ENCODE measurements around the gene EHD4.

The EHD4 gene

DNA sequence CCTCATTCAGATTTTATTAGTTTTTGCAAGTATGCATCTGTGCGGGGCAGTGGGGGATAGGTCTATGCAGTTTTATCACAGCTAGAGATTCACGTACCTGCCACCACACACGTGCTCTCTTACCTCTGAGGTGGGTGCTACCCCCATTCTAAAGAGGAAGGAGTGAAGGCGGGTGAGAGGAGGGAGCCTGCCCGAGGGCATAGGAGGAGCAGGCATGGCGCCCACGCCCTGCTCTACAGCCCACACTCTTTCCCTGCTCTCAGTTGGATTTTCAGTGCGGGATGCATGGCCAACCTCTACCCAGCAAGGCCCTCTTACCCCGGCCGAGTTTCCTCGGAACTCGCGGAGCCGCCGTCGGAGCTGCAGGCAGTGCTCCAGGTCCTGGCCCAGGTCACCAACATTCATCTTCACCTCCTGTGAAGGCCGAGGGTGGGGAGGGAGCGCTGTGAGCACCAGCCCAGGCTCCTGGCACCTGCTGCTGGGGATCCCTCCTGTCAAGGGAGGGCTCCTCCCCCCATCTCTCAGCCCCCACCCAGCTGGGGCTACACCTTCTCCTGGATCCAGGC, 106.8 kb downstream of the EHD4 start:
- Histone ChIP-seq H3K27ac (ENCODE audit: low read length) (no peak overlapping the region), H3K4me3 (ENCODE audit: low read length) (no peak overlapping the region), H3K9me3 (ENCODE audit: control insufficient read depth, low read depth, low read length) (no peaks in the 10 kb centered on the region), H3K4me1 (ENCODE audit: control insufficient read depth, low read depth, low read length) (peaks cover 7% of the 10 kb centered on the region), H3K27me3 (ENCODE audit: control insufficient read depth, insufficient read depth, low read length) (no peaks in the 10 kb centered on the region), H3K36me3 (ENCODE audit: control insufficient read depth, low read depth, low read length) (no peaks in the 10 kb centered on the region), H3K9ac (ENCODE audit: low read length) (no peak overlapping the region)

DNA sequence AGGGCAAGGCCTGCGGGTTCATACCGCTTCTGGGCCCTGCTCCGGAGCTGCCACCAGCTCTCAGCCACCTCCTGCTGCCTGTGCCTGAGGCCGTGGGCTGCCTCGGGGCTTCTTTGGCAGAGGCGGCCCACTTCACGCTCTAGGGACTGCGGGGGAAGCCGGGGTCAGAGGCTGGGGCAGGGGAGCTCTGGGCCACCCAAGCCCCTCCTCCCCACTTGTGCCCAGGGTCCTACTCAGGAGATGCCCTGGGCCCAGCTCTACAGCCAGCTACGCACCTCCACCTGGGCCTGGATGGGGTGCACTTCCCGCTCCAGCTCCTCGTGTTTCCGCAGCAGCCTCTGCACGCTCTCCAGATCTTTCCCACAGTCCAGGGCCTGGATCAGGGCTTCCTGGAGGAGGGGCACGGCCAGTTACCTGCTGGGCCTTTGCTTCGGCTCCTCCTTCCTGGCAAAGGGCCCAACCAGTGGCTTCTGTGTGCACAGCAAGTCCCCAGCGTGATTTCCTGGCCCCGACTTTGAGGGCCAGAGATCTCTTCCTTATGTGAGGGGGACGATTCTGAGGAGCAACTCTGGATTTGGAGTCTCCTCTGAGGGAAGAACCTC, 109.7 kb downstream of the EHD4 start:
- no peaks in the 10 kb centered on the region for H3K36me3 ChIP-seq (ENCODE audit: control insufficient read depth, low read depth, low read length)
- no peak overlapping the region for H3K9ac ChIP-seq (ENCODE audit: low read length)
- no peaks in the 10 kb centered on the region for H3K9me3 ChIP-seq (ENCODE audit: control insufficient read depth, low read depth, low read length)
- H3K27me3 ChIP-seq (ENCODE audit: control insufficient read depth, insufficient read depth, low read length), result no peaks in the 10 kb centered on the region
- no peak overlapping the region for H3K27ac ChIP-seq (ENCODE audit: low read length)
- peaks cover 7% of the 10 kb centered on the region for H3K4me1 ChIP-seq (ENCODE audit: control insufficient read depth, low read depth, low read length)
- H3K4me3 ChIP-seq (ENCODE audit: low read length), result no peak overlapping the region

DNA sequence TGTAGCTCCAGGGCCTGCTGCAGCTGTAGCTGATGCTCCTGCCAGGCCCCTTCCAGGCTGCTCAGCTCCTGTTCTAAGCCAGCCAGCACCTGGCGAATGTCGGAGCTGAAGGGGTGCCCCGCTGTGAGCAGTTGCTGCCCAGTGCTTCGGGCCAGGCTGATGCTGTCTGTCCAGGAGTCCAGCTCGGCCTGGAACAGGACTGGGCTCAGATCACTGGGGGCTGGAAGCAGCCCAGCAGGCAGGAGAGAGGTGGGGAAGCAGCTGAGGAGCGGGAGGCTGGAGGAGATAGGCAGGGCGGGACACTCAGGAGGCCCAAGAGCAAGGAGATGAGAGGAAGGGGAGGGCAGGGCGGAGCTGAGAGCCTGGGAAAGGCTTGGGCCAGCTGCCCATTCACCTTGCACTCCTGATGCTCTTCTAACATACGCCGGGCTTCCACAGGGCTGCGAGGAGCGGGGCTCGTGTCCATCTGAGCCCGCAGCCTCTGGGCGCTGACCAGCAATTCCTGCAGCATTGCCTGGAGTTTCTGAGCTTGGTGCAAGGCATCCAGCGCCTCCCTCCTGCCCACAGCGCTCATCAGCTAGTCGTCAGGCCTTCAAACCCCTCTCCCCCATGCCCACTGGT, 110.5 kb downstream of the EHD4 start:
- Histone ChIP-seq H3K9ac (ENCODE audit: low read length) (no peak overlapping the region), H3K4me1 (ENCODE audit: control insufficient read depth, low read depth, low read length) (peaks cover 7% of the 10 kb centered on the region), H3K4me3 (ENCODE audit: low read length) (no peak overlapping the region), H3K27ac (ENCODE audit: low read length) (no peak overlapping the region), H3K9me3 (ENCODE audit: control insufficient read depth, low read depth, low read length) (no peaks in the 10 kb centered on the region), H3K27me3 (ENCODE audit: control insufficient read depth, insufficient read depth, low read length) (no peaks in the 10 kb centered on the region), H3K36me3 (ENCODE audit: control insufficient read depth, low read depth, low read length) (no peaks in the 10 kb centered on the region)

DNA sequence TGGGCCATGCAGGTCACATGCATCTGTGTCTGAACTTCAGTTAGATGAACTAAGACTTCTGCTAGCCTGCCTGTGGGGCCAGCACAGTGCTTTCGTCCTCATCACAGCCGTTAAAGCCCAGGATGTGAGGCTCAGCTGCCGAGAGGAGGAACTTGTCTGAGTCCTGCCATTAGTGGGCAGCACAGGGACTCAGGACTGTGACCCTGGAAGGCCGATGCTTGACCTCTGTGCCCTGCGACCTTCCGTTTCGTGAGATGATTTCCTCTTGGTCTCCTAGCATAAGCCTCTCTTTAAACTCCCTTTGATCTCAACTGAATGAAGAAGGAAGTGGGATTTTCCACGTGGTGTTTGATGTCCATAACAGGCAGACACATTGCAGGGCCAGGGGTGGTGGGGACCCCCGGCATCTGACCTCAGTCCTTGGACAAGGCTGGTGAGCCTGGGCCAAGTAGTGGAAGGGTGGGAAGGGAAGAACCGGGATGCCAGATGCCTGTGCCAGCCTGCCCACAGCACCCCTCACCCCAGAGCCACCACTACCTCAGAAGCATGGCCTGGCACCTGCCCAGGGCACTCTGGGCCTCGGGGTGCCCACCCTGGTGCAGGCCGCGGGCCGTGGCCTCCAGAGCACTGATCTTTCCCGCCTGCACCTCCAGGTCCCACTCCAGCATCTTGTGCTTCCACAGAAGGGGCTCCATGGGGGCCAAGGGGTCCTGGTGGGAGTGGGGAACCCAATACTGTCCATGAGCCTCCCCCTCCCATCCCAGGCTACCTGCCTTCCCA, 112.1 kb downstream of the EHD4 start:
- Histone ChIP-seq H3K36me3 (ENCODE audit: control insufficient read depth, low read depth, low read length) (no peaks in the 10 kb centered on the region), H3K27ac (ENCODE audit: low read length) (no peak overlapping the region), H3K9me3 (ENCODE audit: control insufficient read depth, low read depth, low read length) (no peaks in the 10 kb centered on the region), H3K4me3 (ENCODE audit: low read length) (no peak overlapping the region), H3K4me1 (ENCODE audit: control insufficient read depth, low read depth, low read length) (peaks cover 13% of the 10 kb centered on the region), H3K27me3 (ENCODE audit: control insufficient read depth, insufficient read depth, low read length) (no peaks in the 10 kb centered on the region), H3K9ac (ENCODE audit: low read length) (no peak overlapping the region)

DNA sequence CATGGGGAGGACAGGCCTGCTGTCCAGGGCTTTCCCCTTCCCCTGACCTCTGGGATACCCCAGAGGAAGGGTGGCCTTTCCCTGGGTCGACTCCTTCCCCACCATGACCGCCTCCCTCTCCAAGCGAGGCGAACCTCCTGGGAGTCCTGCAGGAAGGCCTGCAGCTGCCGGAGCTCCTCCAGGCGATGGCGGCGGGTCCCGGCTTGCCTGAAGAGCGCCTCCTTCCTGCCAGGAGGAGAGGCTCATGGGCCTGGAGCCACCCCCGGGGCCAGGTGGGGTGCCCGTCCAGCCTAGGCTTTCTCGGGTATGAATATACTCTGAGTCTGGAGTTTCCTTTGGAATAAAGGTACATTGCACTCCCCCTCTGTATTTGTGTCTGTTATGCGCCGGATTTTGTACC, 113.6 kb downstream of the EHD4 start:
- Histone ChIP-seq H3K4me1 (ENCODE audit: control insufficient read depth, low read depth, low read length) (peaks cover 13% of the 10 kb centered on the region), H3K36me3 (ENCODE audit: control insufficient read depth, low read depth, low read length) (no peaks in the 10 kb centered on the region), H3K27me3 (ENCODE audit: control insufficient read depth, insufficient read depth, low read length) (no peaks in the 10 kb centered on the region), H3K9me3 (ENCODE audit: control insufficient read depth, low read depth, low read length) (no peaks in the 10 kb centered on the region), H3K9ac (ENCODE audit: low read length) (no peak overlapping the region), H3K4me3 (ENCODE audit: low read length) (no peak overlapping the region), H3K27ac (ENCODE audit: low read length) (no peak overlapping the region)

DNA sequence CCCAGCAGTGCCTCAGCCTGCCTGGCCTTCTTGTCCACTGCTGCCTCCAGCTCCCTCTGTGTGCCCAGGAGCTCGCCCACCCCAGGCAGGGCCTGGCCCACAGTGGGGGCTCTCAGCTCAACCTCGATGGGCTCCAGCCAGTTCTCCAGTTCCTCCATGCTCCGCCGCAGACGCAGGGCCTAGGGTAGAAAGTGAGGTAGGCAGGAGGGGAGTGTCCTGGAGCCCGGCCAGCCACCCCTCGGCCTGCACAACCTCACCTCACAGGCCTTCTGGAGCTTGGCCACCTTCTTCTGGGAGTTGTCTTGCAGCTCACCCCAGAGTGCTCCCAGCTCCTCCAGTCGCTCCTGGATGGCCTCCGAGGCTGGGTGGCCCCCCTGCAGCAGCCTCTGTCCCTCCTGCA, 115.0 kb downstream of the EHD4 start:
- H3K4me3 ChIP-seq (ENCODE audit: low read length), result no peak overlapping the region
- no peaks in the 10 kb centered on the region for H3K9me3 ChIP-seq (ENCODE audit: control insufficient read depth, low read depth, low read length)
- H3K27me3 ChIP-seq (ENCODE audit: control insufficient read depth, insufficient read depth, low read length), result no peaks in the 10 kb centered on the region
- H3K27ac ChIP-seq (ENCODE audit: low read length), result no peak overlapping the region
- H3K36me3 ChIP-seq (ENCODE audit: control insufficient read depth, low read depth, low read length), result no peaks in the 10 kb centered on the region
- H3K9ac ChIP-seq (ENCODE audit: low read length), result no peak overlapping the region
- H3K4me1 ChIP-seq (ENCODE audit: control insufficient read depth, low read depth, low read length), result peaks cover 6% of the 10 kb centered on the region

DNA sequence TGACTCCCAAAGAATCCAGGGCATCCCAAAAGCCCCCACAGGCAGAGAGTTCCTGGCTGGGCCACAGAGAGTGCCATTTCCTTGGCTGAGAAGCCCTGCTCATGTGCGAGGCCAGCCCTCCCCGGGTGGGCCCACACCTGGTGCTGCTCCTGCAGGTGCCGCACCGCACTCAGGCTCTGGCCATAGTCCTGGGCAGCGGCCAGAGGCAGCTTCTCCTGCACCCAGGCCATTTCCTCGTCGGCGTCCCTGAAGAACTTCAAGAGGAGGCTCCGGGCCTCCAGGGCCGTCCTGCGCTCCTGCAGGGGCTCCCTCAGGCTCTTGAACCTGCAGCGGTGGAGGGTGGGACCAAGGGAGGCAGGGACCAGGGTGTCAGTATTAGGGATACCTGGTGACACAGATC, 115.6 kb downstream of the EHD4 start:
- H3K4me1 ChIP-seq (ENCODE audit: control insufficient read depth, low read depth, low read length), result peaks cover 6% of the 10 kb centered on the region
- H3K36me3 ChIP-seq (ENCODE audit: control insufficient read depth, low read depth, low read length), result no peaks in the 10 kb centered on the region

DNA sequence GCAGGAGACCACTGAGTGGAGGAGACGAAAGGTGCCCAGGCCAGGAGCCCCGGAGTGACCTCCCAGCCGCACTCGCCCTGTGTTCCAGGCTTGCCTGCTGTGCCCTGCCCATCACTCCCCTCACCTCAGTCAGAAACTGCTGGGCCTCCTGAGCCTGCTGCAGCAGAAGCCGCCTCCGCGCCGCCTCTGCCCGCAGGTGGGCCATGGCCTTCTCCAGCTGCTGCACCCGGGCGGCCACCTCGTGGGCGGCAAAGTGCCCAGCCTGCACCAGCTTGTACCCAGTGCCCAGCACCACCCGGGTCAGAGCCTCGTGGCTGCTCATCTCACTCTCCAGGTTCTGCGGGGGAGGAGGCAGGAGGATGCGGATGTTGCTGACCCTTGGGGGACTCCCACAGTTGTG, 116.1 kb downstream of the EHD4 start:
- Histone ChIP-seq H3K9ac (ENCODE audit: low read length) (no peak overlapping the region), H3K36me3 (ENCODE audit: control insufficient read depth, low read depth, low read length) (no peaks in the 10 kb centered on the region), H3K27me3 (ENCODE audit: control insufficient read depth, insufficient read depth, low read length) (no peaks in the 10 kb centered on the region), H3K9me3 (ENCODE audit: control insufficient read depth, low read depth, low read length) (no peaks in the 10 kb centered on the region), H3K27ac (ENCODE audit: low read length) (no peak overlapping the region), H3K4me1 (ENCODE audit: control insufficient read depth, low read depth, low read length) (peaks cover 6% of the 10 kb centered on the region), H3K4me3 (ENCODE audit: low read length) (no peak overlapping the region)

More for the DNA sequence above, 115.6 kb downstream of the EHD4 start:
- Histone ChIP-seq H3K27me3 (ENCODE audit: control insufficient read depth, insufficient read depth, low read length) (no peaks in the 10 kb centered on the region), H3K9ac (ENCODE audit: low read length) (no peak overlapping the region), H3K27ac (ENCODE audit: low read length) (no peak overlapping the region), H3K4me3 (ENCODE audit: low read length) (no peak overlapping the region), H3K9me3 (ENCODE audit: control insufficient read depth, low read depth, low read length) (no peaks in the 10 kb centered on the region)

DNA sequence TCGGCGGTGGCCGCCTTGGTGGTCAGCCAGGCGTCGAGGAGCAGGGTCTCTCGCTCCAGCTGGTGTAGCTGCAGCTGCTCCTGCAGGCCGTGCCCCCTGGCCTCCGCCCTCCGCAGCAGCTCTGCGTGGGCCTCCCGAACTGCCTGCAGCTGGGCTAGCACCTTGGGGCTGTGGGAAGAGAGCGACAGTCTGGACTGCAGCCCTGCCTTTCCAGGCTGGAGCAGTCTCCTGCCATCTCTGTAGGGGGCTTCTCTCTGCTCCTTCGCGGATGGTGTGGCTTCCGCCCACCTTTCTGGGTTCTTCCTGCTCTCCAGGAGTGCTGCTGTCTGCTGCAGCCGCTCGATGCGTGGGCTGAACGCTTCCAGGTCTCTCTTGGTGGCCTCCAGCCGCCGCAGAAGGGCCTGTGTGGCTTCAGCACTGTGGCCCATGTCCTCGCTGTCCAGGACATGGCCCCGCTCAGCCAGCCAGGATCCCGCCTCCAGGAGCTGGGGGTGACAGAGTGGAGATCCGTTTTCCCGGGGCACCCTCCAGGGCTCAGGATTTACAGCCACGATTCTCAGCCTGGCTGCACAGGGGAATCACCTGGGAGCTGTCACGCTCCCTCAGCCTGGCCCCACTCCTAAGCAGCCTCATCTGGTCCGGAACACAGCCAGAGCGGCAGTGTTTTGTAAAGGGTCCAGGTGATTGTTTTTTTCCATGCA, 116.9 kb downstream of the EHD4 start:
- Histone ChIP-seq H3K4me1 (ENCODE audit: control insufficient read depth, low read depth, low read length) (peaks cover 6% of the 10 kb centered on the region), H3K27me3 (ENCODE audit: control insufficient read depth, insufficient read depth, low read length) (no peaks in the 10 kb centered on the region), H3K9me3 (ENCODE audit: control insufficient read depth, low read depth, low read length) (no peaks in the 10 kb centered on the region), H3K4me3 (ENCODE audit: low read length) (no peak overlapping the region), H3K27ac (ENCODE audit: low read length) (no peak overlapping the region), H3K9ac (ENCODE audit: low read length) (no peak overlapping the region), H3K36me3 (ENCODE audit: control insufficient read depth, low read depth, low read length) (no peaks in the 10 kb centered on the region)

DNA sequence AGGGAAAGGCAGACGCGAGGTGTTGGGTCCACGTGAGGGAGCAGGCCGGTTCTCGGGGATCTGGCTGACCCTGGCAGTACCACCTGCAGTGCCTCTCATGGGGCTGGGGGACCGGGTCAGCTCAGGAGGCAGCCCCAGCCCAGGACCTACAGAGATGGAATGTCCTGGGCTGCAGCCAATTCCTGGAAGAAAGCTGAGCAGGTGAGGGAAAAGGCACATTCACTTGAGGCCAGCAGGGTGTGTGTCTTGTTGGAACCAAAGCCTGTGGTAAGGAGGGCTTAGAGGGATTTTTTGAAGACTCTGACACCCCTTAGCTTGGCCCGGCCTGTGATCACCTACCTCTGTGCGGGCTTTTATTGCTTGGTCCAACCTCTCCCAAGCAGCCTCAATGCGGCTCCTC, 117.9 kb downstream of the EHD4 start:
- Histone ChIP-seq H3K9ac (ENCODE audit: low read length) (no peak overlapping the region), H3K36me3 (ENCODE audit: control insufficient read depth, low read depth, low read length) (no peaks in the 10 kb centered on the region), H3K4me3 (ENCODE audit: low read length) (no peak overlapping the region), H3K27me3 (ENCODE audit: control insufficient read depth, insufficient read depth, low read length) (no peaks in the 10 kb centered on the region), H3K9me3 (ENCODE audit: control insufficient read depth, low read depth, low read length) (no peaks in the 10 kb centered on the region), H3K27ac (ENCODE audit: low read length) (no peak overlapping the region), H3K4me1 (ENCODE audit: control insufficient read depth, low read depth, low read length) (peaks cover 6% of the 10 kb centered on the region)

DNA sequence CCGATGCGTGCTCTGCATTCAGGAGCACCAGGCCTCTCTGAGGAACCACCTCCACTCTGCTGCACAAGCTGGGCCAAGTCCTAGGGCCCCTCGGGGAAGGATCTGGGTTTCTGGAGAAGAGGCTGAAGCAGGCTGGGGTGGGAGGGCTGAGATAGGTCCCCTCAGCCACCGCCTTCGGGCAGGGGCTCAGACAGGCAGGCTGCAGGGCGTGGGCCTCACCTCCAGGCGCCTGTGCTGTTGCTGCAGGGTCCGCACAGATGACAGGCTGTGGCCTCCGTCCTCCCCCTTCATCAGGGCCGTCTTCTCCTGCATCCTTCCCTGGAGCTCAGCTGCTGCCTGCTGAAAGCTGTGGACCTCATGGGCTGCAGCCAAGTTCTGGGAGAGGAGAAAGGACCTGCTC, 118.5 kb downstream of the EHD4 start:
- Histone ChIP-seq H3K4me3 (ENCODE audit: low read length) (no peak overlapping the region), H3K4me1 (ENCODE audit: control insufficient read depth, low read depth, low read length) (peaks cover 6% of the 10 kb centered on the region), H3K9me3 (ENCODE audit: control insufficient read depth, low read depth, low read length) (no peaks in the 10 kb centered on the region), H3K27ac (ENCODE audit: low read length) (no peak overlapping the region), H3K9ac (ENCODE audit: low read length) (no peak overlapping the region), H3K36me3 (ENCODE audit: control insufficient read depth, low read depth, low read length) (no peaks in the 10 kb centered on the region), H3K27me3 (ENCODE audit: control insufficient read depth, insufficient read depth, low read length) (no peaks in the 10 kb centered on the region)

Data from iPS-18a (cell line).